ENCODE results near the gene ANKS3.

- TF ChIP-seq POLR2A (IDR thresholded peaks at IDR 0.05) (no peak), CTCF (IDR thresholded peaks at IDR 0.05) (no peak)
These were observed 12.1 kb upstream of the ANKS3 start for GRCh38 chr16:4746215-4746614.

All from thyroid gland (tissue), 4 donors.